NCI-H524 treated with DMSO at 0.1 percent for 48 hours (cell line): Measurements from ENCODE around the gene TYRP1.

Experiments used
- DNase-seq: peaks from one replicate; lab custom pipeline; 2025; lab: John Stamatoyannopoulos, UW

TYRP1 gene

GRCh38 chr9:12730927-12731326, 37.7 kb downstream of the TYRP1 start:
- no peak for DNase-seq

- no peak for DNase-seq
These were observed 39.8 kb downstream of the TYRP1 start for GRCh38 chr9:12732971-12733370.

GRCh38 chr9:12735665-12736064, 42.5 kb downstream of the TYRP1 start:
- no peak for DNase-seq

GRCh38 chr9:12737871-12738270, 44.7 kb downstream of the TYRP1 start:
- DNase-seq = peak; percentile 77

- peak; percentile 30 for DNase-seq
These were observed 45.9 kb downstream of the TYRP1 start for GRCh38 chr9:12739014-12739652.

- DNase-seq = no peak
These were observed 47.7 kb downstream of the TYRP1 start for GRCh38 chr9:12740845-12741244.

GRCh38 chr9:12748016-12748415, 54.8 kb downstream of the TYRP1 start:
- no peak for DNase-seq

- no peak for DNase-seq
These were observed 55.8 kb downstream of the TYRP1 start for GRCh38 chr9:12748954-12749353.

- no peak for DNase-seq
These were observed 60.7 kb downstream of the TYRP1 start for GRCh38 chr9:12753931-12754330.

- no peak for DNase-seq
These were observed 66.6 kb downstream of the TYRP1 start for GRCh38 chr9:12759761-12760160.
